HG02840 (cell line): ENCODE results near the gene PCDHA6.
"Not testable (repeated sequence)": the region's sequence is repeated elsewhere in the genome, so short reads cannot be mapped to it uniquely, and the experiment has no call there.

Source experiments
- ATAC-seq: cut with Tn5 transposase; IDR thresholded peaks from one replicate; pipeline ENCODE4 v1.9.1; 2021; ENCODE audit warnings: mild to moderate bottlenecking, moderate library complexity, moderate number of reproducible peaks; ENCODE audit not compliant: unreplicated experiment, low FRiP score

Gene PCDHA6, protein sequence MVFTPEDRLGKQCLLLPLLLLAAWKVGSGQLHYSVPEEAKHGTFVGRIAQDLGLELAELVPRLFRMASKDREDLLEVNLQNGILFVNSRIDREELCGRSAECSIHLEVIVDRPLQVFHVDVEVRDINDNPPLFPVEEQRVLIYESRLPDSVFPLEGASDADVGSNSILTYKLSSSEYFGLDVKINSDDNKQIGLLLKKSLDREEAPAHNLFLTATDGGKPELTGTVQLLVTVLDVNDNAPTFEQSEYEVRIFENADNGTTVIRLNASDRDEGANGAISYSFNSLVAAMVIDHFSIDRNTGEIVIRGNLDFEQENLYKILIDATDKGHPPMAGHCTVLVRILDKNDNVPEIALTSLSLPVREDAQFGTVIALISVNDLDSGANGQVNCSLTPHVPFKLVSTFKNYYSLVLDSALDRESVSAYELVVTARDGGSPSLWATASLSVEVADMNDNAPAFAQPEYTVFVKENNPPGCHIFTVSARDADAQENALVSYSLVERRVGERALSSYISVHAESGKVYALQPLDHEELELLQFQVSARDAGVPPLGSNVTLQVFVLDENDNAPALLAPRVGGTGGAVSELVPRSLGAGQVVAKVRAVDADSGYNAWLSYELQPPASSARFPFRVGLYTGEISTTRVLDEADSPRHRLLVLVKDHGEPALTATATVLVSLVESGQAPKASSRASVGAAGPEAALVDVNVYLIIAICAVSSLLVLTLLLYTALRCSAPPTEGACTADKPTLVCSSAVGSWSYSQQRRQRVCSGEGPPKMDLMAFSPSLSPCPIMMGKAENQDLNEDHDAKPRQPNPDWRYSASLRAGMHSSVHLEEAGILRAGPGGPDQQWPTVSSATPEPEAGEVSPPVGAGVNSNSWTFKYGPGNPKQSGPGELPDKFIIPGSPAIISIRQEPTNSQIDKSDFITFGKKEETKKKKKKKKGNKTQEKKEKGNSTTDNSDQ

DNA sequence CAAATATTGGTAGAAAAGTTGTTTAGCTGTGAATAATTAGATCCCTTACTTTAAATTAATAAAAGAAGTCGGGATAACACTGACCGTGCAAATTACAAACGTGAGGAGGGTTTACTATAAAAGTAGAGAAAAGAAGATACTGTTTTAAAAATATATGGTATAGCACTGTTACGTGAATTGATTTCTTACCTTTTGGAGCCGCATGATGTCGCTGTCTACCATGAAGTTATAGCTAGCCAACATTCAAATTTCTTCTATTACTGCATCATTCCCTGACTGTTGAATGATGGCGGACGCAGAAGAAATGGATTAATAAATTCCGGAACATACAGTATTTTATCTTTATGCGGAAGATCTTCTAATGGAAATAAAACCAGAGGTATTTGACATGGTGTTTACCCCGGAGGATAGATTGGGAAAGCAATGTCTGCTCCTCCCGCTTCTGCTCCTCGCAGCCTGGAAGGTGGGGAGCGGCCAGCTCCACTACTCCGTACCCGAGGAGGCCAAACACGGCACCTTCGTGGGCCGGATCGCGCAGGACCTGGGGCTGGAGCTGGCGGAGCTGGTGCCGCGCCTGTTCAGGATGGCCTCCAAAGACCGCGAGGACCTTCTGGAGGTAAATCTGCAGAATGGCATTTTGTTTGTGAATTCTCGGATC, at the start of gene PCDHA6:
Gene PCDHA6, plus strand, starts transcription at position 257 of the 658 bp plus-strand sequence. Its CDS starts 132 bp downstream, at position 389.
- no peak for ATAC-seq

DNA sequence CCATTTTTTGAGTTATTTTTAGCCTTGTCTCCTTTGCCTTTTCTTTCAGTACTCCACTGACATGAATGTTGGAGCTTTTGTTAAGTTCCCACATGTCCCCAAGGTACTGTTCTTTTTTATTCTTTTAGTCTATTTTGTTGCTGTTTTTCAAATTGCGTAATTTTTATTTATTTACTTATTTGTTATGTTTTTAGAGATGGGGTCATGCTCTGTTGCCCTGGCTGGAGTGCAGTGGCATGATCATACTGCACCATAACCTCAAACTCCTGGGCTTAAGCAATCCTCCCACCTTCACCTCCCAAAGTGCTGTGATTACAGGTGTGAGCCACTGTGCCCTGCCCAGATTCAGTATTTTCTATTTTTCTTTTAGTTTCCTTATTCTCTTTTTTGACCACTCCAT, 47.2 kb upstream of the PCDHA6 start:
- no peak for ATAC-seq

DNA sequence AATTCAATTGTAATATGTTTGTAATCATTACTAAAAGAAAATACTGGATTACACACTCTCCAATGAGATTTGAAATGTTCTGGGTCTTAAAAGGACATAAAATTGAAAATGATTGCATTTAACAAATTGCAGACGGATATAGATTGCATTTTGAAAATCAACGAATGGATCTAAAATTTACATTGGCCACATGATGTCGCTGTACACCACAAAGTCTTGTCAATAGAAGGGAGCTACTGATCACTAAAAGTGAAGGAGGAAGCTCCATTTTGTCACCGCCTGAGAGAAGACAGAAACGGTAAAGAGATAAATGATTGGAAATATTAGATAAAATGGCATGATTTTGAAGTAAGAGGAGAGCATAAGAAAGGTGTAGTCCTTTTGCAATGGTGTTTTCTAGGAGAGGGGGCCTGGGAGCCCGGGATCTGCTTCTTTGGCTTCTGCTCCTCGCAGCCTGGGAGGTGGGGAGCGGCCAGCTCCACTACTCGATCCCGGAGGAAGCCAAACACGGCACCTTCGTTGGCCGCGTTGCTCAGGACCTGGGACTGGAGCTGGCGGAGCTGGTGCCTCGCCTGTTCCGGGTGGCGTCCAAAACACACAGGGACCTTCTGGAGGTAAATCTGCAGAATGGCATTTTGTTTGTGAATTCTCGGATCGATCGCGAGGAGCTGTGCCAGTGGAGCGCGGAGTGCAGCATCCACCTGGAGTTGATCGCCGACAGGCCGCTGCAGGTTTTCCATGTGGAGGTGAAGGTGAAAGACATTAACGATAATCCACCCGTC, 41.7 kb upstream of the PCDHA6 start, which contains the start of gene PCDHA1:
Gene PCDHA1, plus strand, starts transcription at position 236 of the 782 bp plus-strand sequence.
- no peak for ATAC-seq

DNA sequence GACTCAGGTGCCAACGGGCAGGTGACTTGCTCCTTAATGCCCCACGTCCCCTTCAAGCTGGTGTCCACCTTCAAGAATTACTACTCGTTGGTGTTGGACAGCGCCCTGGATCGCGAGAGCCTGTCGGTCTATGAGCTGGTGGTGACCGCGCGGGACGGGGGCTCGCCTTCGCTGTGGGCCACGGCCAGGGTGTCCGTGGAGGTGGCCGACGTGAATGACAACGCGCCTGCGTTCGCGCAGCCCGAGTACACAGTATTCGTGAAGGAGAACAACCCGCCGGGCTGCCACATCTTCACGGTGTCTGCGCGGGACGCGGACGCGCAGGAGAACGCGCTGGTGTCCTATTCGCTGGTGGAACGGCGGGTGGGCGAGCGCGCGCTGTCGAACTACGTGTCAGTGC, 40.3 kb upstream of the PCDHA6 start:
- not testable (repeated sequence) for ATAC-seq

DNA sequence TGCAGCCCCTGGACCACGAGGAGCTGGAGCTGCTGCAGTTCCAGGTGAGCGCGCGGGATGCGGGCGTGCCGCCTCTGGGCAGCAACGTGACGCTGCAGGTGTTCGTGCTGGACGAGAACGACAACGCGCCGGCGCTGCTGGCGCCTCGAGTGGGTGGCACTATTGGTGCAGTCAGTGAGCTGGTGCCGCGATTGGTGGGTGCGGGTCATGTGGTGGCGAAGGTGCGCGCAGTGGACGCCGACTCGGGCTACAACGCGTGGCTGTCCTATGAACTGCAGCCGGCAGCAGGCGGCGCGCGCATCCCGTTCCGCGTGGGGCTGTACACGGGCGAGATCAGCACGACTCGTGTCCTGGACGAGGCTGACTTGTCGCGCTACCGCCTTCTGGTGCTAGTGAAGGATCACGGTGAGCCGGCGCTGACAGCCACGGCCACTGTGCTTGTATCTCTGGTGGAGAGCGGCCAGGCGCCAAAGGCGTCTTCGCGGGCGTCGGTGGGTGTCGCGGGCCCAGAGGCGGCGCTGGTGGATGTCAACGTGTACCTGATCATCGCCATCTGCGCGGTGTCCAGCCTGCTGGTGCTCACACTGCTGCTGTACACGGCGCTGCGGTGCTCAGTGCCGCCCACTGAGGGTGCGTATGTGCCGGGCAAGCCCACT, 39.8 kb upstream of the PCDHA6 start:
- ATAC-seq = not testable (repeated sequence)

DNA sequence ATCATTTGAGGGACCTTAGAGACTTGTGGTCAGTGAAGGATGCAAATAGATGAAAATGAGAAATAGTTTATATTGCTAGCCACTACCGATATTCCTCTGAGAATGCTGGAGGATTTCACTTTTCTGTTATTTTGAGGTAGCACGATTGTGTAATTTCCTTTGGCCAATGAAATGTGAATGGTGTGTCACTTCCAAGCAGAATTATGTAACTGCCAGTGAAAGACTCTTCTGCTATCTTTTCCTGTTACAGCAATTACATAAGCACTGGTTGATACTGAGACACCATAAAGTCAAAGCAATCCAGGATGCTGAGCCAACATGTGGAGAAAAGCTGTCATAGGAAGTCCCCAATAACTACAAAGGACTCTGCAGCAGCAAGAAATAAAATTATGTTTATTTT, 36.7 kb upstream of the PCDHA6 start:
- no peak for ATAC-seq

DNA sequence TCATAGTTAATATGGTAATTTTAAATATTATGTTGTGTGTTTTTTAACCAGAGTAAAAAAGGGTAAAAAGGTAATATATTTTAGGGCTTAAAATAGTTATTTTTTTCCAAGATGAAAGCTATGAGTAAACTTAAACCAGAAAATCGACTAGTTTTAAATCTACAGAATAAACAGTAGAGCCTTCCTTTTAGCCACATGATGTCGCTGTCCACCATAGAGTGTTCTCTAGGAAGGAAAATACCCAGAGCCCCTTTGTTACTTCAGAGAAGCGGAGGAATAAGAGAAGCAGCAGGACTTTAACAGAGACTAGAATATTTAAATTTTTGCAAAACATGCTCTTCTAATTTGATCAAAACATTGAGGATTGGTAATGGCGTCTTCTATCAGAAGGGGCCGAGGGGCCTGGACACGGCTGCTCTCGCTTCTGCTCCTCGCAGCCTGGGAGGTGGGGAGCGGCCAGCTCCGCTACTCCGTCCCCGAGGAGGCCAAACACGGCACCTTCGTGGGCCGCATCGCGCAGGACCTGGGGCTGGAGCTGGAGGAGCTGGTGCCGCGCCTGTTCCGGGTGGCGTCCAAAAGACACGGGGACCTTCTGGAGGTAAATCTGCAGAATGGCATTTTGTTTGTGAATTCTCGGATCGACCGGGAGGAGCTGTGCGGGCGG, 33.0 kb upstream of the PCDHA6 start, which contains the start of gene PCDHA2:
Gene PCDHA2, plus strand, starts transcription at position 258 of the 664 bp plus-strand sequence.
- ATAC-seq = no peak

DNA sequence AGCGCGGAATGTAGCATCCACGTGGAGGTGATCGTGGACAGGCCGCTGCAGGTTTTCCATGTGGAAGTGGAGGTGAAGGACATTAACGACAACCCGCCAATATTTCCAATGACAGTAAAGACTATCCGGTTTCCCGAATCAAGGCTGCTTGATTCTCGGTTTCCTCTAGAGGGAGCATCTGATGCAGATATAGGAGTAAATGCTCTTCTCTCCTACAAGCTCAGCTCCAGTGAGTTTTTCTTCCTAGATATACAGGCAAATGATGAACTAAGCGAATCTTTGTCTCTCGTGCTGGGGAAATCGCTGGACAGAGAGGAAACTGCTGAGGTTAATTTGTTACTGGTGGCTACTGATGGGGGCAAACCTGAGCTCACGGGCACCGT, 32.5 kb upstream of the PCDHA6 start:
- no peak for ATAC-seq

DNA sequence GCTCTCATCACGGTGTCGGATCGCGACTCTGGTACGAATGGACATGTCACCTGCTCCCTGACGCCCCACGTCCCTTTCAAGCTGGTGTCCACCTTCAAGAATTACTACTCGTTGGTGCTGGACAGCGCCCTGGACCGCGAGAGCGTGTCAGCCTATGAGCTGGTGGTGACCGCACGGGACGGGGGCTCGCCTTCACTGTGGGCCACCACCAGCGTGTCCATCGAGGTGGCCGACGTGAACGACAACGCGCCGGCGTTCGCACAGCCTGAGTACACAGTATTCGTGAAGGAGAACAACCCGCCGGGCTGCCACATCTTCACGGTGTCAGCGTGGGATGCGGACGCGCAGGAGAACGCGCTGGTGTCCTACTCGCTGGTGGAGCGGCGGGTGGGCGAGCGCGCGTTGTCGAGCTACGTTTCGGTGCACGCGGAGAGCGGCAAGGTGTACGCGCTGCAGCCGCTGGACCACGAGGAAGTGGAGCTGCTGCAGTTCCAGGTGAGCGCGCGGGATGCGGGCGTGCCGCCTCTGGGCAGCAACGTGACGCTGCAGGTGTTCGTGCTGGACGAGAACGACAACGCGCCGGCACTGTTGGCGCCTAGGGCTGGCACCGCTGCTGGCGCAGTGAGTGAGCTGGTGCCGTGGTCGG, 31.6 kb upstream of the PCDHA6 start:
- ATAC-seq = not testable (repeated sequence)

DNA sequence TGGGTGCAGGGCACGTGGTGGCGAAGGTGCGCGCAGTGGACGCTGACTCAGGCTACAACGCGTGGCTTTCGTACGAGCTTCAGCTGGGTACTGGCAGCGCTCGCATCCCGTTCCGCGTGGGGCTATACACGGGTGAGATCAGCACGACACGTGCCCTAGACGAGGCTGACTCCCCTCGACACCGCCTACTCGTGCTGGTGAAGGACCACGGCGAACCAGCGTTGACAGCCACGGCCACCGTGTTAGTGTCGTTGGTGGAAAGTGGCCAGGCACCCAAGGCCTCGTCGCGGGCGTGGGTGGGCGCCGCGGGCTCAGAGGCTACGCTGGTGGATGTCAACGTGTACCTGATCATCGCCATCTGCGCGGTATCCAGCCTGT, 31.1 kb upstream of the PCDHA6 start:
- no peak for ATAC-seq

DNA sequence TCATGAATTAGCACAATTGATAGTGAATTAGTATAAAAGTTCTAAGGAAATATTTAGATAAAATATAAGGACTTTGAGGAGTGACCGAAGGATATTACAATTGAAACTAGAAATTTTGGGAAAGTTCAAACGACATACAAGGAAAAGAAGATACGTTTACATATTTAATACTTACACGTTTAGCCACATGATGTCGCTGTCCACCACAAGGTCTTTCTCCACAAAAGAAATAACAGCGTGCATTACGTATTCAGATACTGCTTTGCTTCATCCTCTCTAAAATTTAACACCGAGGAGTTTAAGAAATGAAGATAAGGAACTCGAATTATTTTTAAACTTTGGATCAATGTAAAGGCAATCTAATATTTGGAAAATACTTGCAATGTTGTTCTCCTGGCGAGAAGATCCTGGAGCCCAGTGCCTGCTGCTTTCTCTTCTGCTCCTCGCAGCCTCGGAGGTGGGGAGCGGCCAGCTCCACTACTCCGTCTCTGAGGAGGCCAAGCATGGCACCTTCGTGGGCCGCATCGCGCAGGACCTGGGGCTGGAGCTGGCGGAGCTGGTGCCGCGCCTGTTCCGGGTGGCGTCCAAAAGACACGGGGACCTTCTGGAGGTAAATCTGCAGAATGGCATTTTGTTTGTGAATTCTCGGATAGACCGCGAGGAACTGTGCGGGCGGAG, 26.8 kb upstream of the PCDHA6 start, which contains the start of gene PCDHA3:
Gene PCDHA3, plus strand, starts transcription at position 242 of the 678 bp plus-strand sequence.
- no peak for ATAC-seq

DNA sequence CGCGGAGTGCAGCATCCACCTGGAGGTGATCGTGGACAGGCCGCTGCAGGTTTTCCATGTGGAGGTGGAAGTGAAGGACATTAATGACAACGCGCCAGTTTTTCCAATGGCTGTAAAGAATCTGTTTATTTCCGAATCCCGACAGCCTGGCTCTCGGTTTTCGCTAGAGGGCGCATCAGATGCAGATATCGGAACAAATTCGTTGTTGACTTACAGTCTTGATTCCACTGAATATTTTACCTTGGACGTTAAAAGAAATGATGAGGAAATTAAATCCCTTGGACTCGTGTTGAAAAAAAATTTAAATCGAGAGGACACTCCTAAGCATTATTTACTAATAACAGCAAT, 26.3 kb upstream of the PCDHA6 start:
- ATAC-seq = no peak

DNA sequence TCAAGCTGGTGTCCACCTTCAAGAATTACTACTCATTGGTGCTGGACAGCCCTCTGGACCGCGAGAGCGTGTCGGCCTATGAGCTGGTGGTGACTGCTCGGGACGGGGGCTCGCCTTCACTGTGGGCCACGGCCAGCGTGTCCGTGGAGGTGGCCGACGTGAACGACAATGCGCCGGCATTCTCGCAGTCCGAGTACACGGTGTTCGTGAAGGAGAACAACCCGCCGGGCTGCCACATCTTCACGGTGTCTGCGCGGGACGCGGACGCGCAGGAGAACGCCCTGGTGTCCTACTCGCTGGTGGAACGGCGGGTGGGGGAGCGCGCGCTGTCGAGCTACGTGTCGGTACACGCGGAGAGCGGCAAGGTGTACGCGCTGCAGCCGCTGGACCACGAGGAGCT, 25.4 kb upstream of the PCDHA6 start:
- ATAC-seq = not testable (repeated sequence)

DNA sequence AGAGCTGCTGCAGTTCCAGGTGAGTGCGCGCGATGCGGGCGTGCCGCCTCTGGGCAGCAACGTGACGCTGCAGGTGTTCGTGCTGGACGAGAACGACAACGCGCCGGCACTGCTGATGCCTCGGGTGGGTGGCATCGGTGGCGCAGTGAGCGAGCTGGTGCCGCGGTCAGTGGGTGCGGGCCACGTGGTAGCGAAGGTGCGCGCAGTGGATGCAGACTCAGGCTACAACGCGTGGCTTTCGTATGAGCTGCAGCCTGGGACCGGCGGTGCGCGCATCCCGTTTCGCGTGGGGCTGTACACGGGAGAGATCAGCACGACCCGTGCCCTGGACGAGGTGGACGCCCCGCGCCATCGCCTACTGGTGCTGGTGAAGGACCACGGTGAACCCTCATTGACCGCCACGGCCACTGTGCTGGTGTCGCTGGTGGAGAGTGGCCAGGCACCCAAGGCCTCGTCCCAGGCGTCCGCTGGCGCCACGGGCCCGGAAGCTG, 24.9 kb upstream of the PCDHA6 start:
- no peak for ATAC-seq

DNA sequence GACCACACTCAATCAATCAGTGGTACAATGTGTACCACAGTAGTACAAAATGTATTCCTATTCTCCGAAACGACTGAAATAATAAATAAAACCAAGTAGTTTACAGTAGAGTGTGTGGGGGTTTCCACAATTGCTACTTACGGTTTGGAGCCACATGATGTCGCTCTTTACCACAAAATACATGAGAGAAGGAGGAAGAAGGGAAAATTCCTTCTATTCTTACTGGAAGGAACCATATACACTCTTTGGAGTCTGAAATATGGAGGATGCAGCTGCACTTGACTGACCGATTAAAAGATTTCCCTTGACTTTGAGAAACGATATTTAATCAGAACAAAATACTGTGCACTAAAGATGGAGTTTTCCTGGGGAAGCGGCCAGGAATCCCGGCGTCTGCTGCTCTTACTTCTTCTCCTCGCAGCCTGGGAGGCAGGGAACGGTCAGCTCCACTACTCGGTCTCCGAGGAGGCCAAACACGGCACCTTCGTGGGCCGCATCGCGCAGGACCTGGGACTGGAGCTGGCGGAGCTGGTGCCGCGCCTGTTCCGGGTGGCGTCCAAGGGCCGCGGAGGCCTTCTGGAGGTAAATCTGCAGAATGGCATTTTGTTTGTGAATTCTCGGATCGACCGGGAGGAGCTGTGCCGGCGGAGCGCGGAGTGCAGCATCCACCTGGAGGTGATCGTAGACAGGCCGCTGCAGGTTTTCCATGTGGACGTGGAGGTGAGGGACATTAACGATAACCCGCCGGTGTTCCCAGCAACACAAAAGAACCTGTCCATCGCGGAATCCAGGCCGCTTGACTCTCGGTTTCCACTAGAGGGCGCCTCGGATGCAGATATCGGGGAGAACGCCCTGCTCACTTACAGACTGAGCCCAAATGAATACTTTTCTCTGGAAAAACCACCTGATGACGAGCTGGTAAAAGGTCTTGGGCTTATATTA, 20.7 kb upstream of the PCDHA6 start, which contains the start of gene PCDHA4:
Gene PCDHA4, plus strand, starts transcription at position 235 of the 942 bp plus-strand sequence.
- no peak for ATAC-seq

DNA sequence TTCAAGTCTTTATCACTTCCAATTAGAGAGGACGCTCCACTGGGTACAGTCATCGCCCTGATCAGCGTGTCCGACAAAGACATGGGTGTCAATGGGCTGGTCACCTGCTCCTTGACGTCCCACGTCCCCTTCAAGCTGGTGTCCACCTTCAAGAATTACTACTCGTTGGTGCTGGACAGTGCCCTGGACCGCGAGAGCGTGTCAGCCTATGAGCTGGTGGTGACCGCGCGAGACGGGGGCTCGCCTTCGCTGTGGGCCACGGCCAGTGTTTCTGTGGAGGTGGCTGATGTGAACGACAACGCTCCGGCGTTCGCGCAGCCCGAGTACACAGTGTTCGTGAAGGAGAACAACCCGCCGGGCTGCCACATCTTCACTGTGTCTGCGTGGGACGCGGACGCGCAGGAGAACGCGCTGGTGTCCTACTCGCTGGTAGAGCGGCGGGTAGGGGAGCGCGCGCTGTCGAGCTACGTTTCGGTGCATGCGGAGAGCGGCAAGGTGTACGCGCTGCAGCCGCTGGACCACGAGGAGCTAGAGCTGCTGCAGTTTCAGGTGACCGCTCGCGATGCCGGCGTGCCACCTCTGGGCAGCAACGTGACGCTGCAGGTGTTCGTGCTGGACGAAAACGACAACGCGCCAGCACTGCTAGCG, 19.4 kb upstream of the PCDHA6 start:
- not testable (repeated sequence) for ATAC-seq
